Measurements from ENCODE around the gene CMTM2. TPM values are rescaled to one million over a fixed set of nuclear protein-coding genes. Genes with fewer than 3 reads are reported as not detected.

CMTM2 gene
- total and polyA plus RNA-seq, 4 experiments from 2014 or later, result 0.72 to 0.79 TPM; not detected in 2

DNA sequence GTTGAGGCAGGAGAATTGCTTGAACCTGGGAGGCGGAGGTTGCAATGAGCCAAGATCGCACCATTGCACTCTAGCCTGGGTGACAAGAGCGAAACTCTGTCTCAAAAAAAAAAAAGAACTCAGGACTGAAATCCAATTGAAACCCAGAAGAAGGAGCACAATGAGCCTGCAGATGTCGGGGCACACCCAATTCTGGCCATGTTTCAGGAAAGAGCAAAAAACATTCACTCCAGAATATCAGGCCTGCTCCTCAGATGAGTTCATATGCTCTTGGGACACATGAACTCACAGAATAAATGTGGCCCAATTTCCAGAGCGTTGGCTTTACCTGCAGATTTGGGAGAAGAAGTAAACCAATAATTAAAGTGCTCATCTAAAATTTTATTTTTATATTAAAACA, 3.0 kb upstream of the CMTM2 start:
- no peak for DNase-seq
- Histone ChIP-seq H3K4me1 (ENCODE audit: insufficient read depth, low read length) (peaks cover 5% of the 10 kb centered on the region), H3K36me3 (ENCODE audit: insufficient read depth, low read length) (no peaks in the 10 kb centered on the region), H3K9me3 (ENCODE audit: control insufficient read depth in 1 of 2, low read length in 2 of 2) (no peaks in the 10 kb centered on the region), H3K27me3 (ENCODE audit: insufficient read depth, low read length) (peaks cover 3% of the 10 kb centered on the region), H3K4me3 (ENCODE audit: low read length in 2 of 2) (no peak overlapping the region), H3K27ac (ENCODE audit: low read depth, low read length) (no peak overlapping the region)
- intact Hi-C loops (cut with micrococcal nuclease), result no loop called here
- H3K4me3 Mint-ChIP-seq, result no peak overlapping the region
- H3K9me3 Mint-ChIP-seq, result no peaks in the 10 kb centered on the region
- ChIA-PET CTCF (ENCODE audit: partially characterized antibody) (interaction anchor here (0.7 to 3.1 kb wide), 3 partner anchors 13 to 32 kb away, joined by 3 to 20 read pairs (median 4); no protein-coding TSS in a partner anchor), POLR2A (ENCODE audit: partially characterized antibody) (interaction anchor here (0.9 kb wide), 1 partner anchor 28 kb away, joined by 3 read pairs; no protein-coding TSS in a partner anchor)
- H3K27ac Mint-ChIP-seq, result no peak overlapping the region
- peaks cover 2 to 6% of the 10 kb centered on the region in 2 donors for H3K27me3 Mint-ChIP-seq
- H3K4me1 Mint-ChIP-seq, result peaks cover 4 to 27% (median 11%) of the 10 kb centered on the region in 4 donors
- H3K36me3 Mint-ChIP-seq, result no peaks in the 10 kb centered on the region

DNA sequence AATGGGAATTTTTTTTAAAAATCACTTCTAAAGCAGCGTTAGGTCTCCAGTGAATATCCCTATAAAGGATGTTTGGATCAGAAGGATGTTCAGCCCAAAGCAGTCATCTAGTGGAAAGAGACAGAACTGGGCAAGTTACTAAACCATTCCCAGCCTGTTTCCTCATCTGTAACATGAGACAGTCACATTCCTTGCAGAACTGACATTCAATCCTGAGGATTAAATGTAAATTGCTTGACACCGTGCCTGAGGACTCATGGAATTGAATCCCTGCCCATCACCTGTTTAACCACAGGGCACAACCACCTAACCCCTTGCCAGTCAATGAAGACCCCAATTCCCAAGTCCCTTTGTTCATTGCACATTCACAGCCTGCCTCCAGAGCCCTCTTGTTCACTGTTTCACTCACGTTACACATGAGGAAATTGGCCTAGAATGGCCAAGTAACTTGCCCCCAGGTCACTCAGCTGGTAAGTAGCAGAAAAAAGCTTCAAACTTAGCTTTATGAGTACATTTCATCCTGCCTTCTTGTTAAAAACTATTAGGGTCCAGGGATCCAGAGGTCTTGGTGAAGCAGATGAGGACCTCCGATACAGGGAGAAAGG, 1.4 kb downstream of the CMTM2 start:
- CTCF ChIA-PET (ENCODE audit: partially characterized antibody), result interaction anchor here (1.0 to 2.5 kb wide), 4 partner anchors 9 to 65 kb away, joined by 3 to 12 read pairs (median 3); partner anchors contain the start of gene CMTM3
- Histone ChIP-seq H3K4me3 (ENCODE audit: low read length in 2 of 2) (no peak overlapping the region), H3K27ac (ENCODE audit: low read depth, low read length) (no peak overlapping the region), H3K36me3 (ENCODE audit: insufficient read depth, low read length) (no peaks in the 10 kb centered on the region), H3K27me3 (ENCODE audit: insufficient read depth, low read length) (peaks cover 3% of the 10 kb centered on the region), H3K9me3 (ENCODE audit: control insufficient read depth in 1 of 2, low read length in 2 of 2) (no peaks in the 10 kb centered on the region), H3K4me1 (ENCODE audit: insufficient read depth, low read length) (peaks cover 5% of the 10 kb centered on the region)
- no peaks in the 10 kb centered on the region for H3K9me3 Mint-ChIP-seq
- POLR2A ChIA-PET (ENCODE audit: partially characterized antibody), result interaction anchor here (0.9 to 2.4 kb wide), 4 partner anchors 23 to 28 kb away, joined by 3 to 13 read pairs (median 7); partner anchors contain the start of genes CKLF and CMTM3
- no peak for DNase-seq
- H3K27me3 Mint-ChIP-seq, result peaks cover 2 to 6% of the 10 kb centered on the region in 2 donors
- peaks cover 4 to 17% (median 9%) of the 10 kb centered on the region in 4 donors for H3K4me1 Mint-ChIP-seq
- peak overlapping the region in 2 of 8 donors; percentile 1 to 4 for H3K4me3 Mint-ChIP-seq
- H3K27ac Mint-ChIP-seq, result no peak overlapping the region
- H3K36me3 Mint-ChIP-seq, result no peaks in the 10 kb centered on the region
- intact Hi-C loops (cut with micrococcal nuclease), result no loop called here

DNA sequence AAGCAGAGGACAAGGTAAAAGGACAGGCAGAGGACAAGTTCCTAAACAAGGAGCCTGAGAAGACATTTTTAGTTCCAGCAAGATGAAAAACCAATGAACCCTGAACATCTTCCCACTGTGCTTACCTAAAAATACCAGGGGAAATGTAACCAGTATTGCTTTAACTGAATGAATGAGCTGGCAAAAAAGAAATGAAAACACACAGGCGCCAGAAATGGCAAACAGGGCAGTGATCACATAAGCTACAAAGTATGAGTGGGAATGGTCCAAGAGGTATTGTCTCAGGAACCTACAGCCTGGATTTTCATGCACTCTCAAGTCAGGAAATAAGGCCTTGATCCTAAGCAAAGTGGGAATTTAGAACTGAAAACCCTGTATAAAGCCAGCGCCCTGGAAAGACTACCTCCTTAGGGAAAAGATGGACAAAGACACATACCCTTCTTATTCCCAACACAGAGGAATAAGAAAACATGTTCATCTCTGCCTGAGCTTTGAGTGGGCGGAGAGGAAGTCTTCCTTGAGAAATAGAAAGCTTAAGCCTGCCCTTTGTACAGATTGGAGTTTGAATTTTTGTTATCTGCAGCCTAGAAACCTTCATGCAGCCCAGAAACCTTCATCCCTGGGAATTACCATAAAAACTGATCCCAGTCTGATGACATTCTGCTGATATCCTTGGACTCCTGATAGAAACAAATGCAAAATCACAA, 2.1 kb downstream of the CMTM2 start:
- CTCF ChIA-PET (ENCODE audit: partially characterized antibody), result interaction anchor here (1.2 to 2.6 kb wide), 2 partner anchors 11 to 18 kb away, joined by 3 to 6 read pairs; no protein-coding TSS in a partner anchor
- intact Hi-C loops (cut with micrococcal nuclease), result no loop called here
- POLR2A ChIA-PET (ENCODE audit: partially characterized antibody), result interaction anchor here (0.9 to 1.7 kb wide), 3 partner anchors 9 to 29 kb away, joined by 3 to 5 read pairs (median 3); partner anchors contain the start of genes CKLF and CMTM3
- Mint-ChIP-seq H3K9me3 (no peaks in the 10 kb centered on the region), H3K4me1 (peaks cover 4 to 17% (median 10%) of the 10 kb centered on the region in 4 donors), H3K27me3 (peaks cover 2 to 6% of the 10 kb centered on the region in 2 donors), H3K27ac (peak overlapping the region in 1 of 7 donors; percentile 34), H3K36me3 (no peaks in the 10 kb centered on the region), H3K4me3 (no peak overlapping the region)
- Histone ChIP-seq H3K27me3 (ENCODE audit: insufficient read depth, low read length) (peaks cover 3% of the 10 kb centered on the region), H3K27ac (ENCODE audit: low read depth, low read length) (no peak overlapping the region), H3K9me3 (ENCODE audit: control insufficient read depth in 1 of 2, low read length in 2 of 2) (no peaks in the 10 kb centered on the region), H3K36me3 (ENCODE audit: insufficient read depth, low read length) (no peaks in the 10 kb centered on the region), H3K4me3 (ENCODE audit: low read length in 2 of 2) (no peak overlapping the region), H3K4me1 (ENCODE audit: insufficient read depth, low read length) (peaks cover 5% of the 10 kb centered on the region)
- no peak for DNase-seq

DNA sequence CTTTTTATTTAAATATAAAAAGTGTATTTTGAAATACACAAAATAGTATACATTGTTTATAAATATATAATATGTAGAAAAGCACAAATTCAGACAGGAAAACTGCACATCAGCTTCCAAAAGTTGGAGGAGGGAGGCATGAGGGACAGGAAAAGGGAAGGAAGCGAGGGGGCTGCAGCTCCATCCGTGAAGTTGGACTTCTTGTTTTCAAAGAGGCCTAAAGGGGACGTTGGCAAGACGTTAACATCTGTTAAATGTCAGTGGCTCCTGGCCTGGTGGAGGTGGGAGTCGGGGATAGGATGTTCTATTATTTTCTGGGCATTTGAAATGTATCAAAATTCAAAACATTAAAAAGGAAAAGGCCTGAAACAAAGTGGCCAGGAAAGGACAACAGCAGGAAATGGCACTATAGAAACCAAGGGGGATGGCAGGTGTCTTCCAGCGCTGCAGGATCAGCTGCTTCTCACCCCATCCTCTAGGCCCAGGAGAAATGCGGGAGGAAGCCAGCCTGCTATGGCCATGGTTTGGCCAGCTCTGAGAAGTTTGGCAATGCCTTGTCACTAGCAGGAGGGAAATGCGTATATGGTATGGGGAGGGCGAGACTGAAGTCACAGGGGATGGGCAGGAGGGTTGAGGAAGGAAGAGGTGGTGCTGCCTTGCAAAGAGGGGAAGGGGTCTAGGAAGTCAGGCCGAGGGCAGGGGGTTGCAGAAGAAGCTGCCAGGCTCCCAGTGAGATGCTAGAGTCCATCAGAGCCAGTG, 6.4 kb downstream of the CMTM2 start:
- H3K27ac ChIP-seq (ENCODE audit: low read depth, low read length), result no peak overlapping the region
- intact Hi-C loops (cut with micrococcal nuclease), result loop anchor here (5.0 kb wide), 1 partner anchor 33 kb away; the partner anchor contains the start of genes CKLF and TK2
- CTCF ChIA-PET (ENCODE audit: partially characterized antibody), result interaction anchor here (1.0 to 1.7 kb wide), 2 partner anchors 11 to 179 kb away, joined by 4 read pairs; no protein-coding TSS in a partner anchor
- Mint-ChIP-seq H3K27ac (peak overlapping the region in 3 of 7 donors; percentile 32 to 47 (median 41)), H3K36me3 (no peaks in the 10 kb centered on the region), H3K9me3 (no peaks in the 10 kb centered on the region), H3K4me1 (peaks cover 13 to 21% (median 16%) of the 10 kb centered on the region in 4 donors), H3K27me3 (peaks cover 0 to 2% of the 10 kb centered on the region in 2 donors), H3K4me3 (no peak overlapping the region)
- peaks cover 17% of the 10 kb centered on the region for H3K4me1 ChIP-seq (ENCODE audit: insufficient read depth, low read length)
- POLR2A ChIA-PET (ENCODE audit: partially characterized antibody), result interaction anchor here (1.2 kb wide), 1 partner anchor 18 kb away, joined by 4 read pairs; no protein-coding TSS in a partner anchor
- no peak overlapping the region for H3K4me3 ChIP-seq (ENCODE audit: low read length in 2 of 2)
- H3K9me3 ChIP-seq (ENCODE audit: control insufficient read depth in 1 of 2, low read length in 2 of 2), result no peaks in the 10 kb centered on the region
- no peaks in the 10 kb centered on the region for H3K36me3 ChIP-seq (ENCODE audit: insufficient read depth, low read length)
- DNase-seq, result no peak
- H3K27me3 ChIP-seq (ENCODE audit: insufficient read depth, low read length), result no peaks in the 10 kb centered on the region

DNA sequence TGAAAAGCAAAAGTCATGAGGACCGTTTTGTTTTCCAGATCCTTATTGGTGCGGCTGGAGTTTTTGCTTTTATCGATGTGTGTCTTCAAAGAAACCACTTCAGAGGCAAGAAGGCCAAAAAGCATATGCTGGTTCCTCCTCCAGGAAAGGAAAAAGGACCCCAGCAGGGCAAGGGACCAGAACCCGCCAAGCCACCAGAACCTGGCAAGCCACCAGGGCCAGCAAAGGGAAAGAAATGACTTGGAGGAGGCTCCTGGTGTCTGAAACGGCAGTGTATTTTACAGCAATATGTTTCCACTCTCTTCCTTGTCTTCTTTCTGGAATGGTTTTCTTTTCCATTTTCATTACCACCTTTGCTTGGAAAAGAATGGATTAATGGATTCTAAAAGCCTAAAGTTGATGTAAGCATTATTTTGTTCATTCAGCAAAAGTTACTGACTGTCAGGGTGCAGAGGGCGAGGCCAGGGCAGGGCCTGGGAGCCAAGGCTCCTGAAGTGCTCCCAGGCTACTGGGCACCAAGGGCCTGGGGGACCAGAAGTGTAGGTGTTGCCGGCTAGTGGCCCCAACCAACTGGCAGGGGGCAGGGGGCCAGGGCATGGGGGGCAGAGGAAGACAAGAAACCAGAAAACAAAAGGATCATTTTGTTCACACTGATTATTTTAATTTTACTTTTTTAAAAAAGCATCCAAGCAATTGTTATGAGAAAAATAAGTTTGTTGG, 8.8 kb downstream of the CMTM2 start:
- Histone ChIP-seq H3K27ac (ENCODE audit: low read depth, low read length) (no peak overlapping the region), H3K9me3 (ENCODE audit: control insufficient read depth in 1 of 2, low read length in 2 of 2) (no peaks in the 10 kb centered on the region), H3K4me3 (ENCODE audit: low read length in 2 of 2) (no peak overlapping the region), H3K36me3 (ENCODE audit: insufficient read depth, low read length) (no peaks in the 10 kb centered on the region), H3K4me1 (ENCODE audit: insufficient read depth, low read length) (peaks cover 20% of the 10 kb centered on the region), H3K27me3 (ENCODE audit: insufficient read depth, low read length) (no peaks in the 10 kb centered on the region)
- Mint-ChIP-seq H3K4me1 (peaks cover 13 to 23% (median 19%) of the 10 kb centered on the region in 4 donors), H3K9me3 (no peaks in the 10 kb centered on the region), H3K4me3 (peak overlapping the region in 1 of 8 donors; percentile 62), H3K36me3 (no peaks in the 10 kb centered on the region), H3K27me3 (no peaks in the 10 kb centered on the region), H3K27ac (peak overlapping the region in 2 of 7 donors; percentile 36 to 69)
- intact Hi-C loops (cut with micrococcal nuclease), result loop anchor here (2.0 to 5.0 kb wide), 2 partner anchors 25 to 36 kb away; partner anchors contain the start of genes CKLF and TK2
- no peak for DNase-seq
- ChIA-PET POLR2A (ENCODE audit: partially characterized antibody) (no interaction called here), CTCF (ENCODE audit: partially characterized antibody) (interaction anchor here (1.5 to 3.1 kb wide), 5 partner anchors 16 to 112 kb away, joined by 5 to 57 read pairs (median 34); no protein-coding TSS in a partner anchor)

DNA sequence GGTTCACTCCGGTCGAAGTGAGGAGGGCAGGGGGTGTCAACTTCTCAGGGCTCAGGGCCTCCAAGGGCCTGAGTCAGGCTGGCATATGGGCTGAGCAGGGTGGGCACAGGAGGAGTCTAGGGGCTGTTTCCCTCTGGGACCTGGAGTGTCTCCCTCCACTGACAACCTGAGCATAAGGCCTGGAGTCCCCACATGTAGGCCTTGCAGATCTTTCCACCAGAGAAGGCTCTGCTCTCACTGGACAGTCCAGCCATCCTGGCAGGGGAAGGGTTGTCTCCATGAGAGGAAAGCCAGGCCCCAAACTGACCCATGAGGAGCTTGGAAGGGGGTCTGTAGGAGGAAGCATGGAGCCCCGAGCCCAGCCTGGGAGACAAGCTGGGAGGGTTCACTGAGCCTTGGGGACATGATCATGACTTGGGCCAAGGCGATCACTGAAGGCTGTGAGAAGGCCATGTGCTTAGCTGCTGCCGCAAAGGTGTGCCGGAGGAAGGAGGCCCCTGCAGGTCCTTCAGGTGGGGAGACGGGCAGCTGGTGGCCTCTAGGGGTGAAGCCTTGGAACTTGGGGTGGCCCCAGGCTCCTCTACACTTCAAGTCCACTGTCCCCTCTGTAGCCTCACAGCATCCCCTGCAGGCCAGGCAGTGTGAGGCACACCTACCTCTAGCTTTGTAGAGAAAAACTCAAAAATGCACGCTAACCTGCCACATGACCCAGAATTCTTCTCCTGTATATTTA, 9.9 kb downstream of the CMTM2 start:
- intact Hi-C loops (cut with micrococcal nuclease), result loop anchor here (1.0 to 5.0 kb wide), 7 partner anchors 15 to 183 kb away; partner anchors contain the start of genes CKLF, CMTM3 and TK2
- H3K27me3 Mint-ChIP-seq, result no peaks in the 10 kb centered on the region
- peak overlapping the region; percentile 80 to 94 (median 87) for H3K4me3 Mint-ChIP-seq
- CTCF ChIA-PET (ENCODE audit: partially characterized antibody), result interaction anchor here (0.6 to 3.1 kb wide), 31 partner anchors 9 to 183 kb away, joined by 3 to 62 read pairs (median 5); partner anchors contain the start of genes CKLF and CMTM2
- H3K27ac Mint-ChIP-seq, result peak overlapping the region; percentile 48 to 96 (median 77)
- no peaks in the 10 kb centered on the region for H3K9me3 ChIP-seq (ENCODE audit: control insufficient read depth in 1 of 2, low read length in 2 of 2)
- no peaks in the 10 kb centered on the region for H3K36me3 ChIP-seq (ENCODE audit: insufficient read depth, low read length)
- peaks cover 20% of the 10 kb centered on the region for H3K4me1 ChIP-seq (ENCODE audit: insufficient read depth, low read length)
- no peak overlapping the region for H3K4me3 ChIP-seq (ENCODE audit: low read length in 2 of 2)
- no peak overlapping the region for H3K27ac ChIP-seq (ENCODE audit: low read depth, low read length)
- H3K36me3 Mint-ChIP-seq, result no peaks in the 10 kb centered on the region
- H3K27me3 ChIP-seq (ENCODE audit: insufficient read depth, low read length), result no peaks in the 10 kb centered on the region
- peaks cover 13 to 23% (median 19%) of the 10 kb centered on the region in 4 donors for H3K4me1 Mint-ChIP-seq
- peak; percentile 64 to 74 (median 70) for DNase-seq
- H3K9me3 Mint-ChIP-seq, result no peaks in the 10 kb centered on the region
- POLR2A ChIA-PET (ENCODE audit: partially characterized antibody), result interaction anchor here (0.6 to 2.7 kb wide), 19 partner anchors 9 to 191 kb away, joined by 3 to 39 read pairs (median 5); partner anchors contain the start of genes CKLF, CMTM2 and CMTM3
